OCI-LY1 (cell line): ENCODE data around the gene CALY.
A peak's percentile ranks its signal among the peaks of the same experiment; 100 is the strongest.

Experiments
- H2AFZ ChIP-seq: fragments of 200-600 bp; sonication (generic), shearing (Covaris generic); 2 replicates; pipeline ENCODE4 v1.6.0; 2014; ENCODE audit warnings: antibody characterized with exemption, mild to moderate bottlenecking, low read length
- H3F3A ChIP-seq: fragments of 200-600 bp; sonication (generic), shearing (Covaris generic); 2 replicates; pipeline ENCODE4 v1.6.0; 2014; ENCODE audit warnings: mild to moderate bottlenecking, antibody characterized with exemption, low read length, moderate library complexity; ENCODE audit not compliant: insufficient read depth
- H3K27ac ChIP-seq: fragments of 200-600 bp; sonication (generic); 2 replicates; pipeline ENCODE4 v1.5.1; 2014; ENCODE audit warnings: low read length, mixed run types, mild to moderate bottlenecking, low read depth; ENCODE audit not compliant: poor library complexity, severe bottlenecking
- H3K27me3 ChIP-seq: fragments of 200-600 bp; sonication (generic); 2 replicates; pipeline ENCODE4 v1.6.0; 2014; ENCODE audit warnings: antibody characterized with exemption, mild to moderate bottlenecking, low read length, moderate library complexity; ENCODE audit not compliant: insufficient read depth
- H3K36me3 ChIP-seq: fragments of 200-600 bp; sonication (generic); 2 replicates; pipeline ENCODE4 v1.6.1; 2014; ENCODE audit warnings: mild to moderate bottlenecking, antibody characterized with exemption, low read length, moderate library complexity, mixed read lengths; ENCODE audit not compliant: insufficient read depth
- H3K4me1 ChIP-seq: fragments of 200-600 bp; sonication (generic); 2 replicates; pipeline ENCODE4 v1.5.1; 2014; ENCODE audit warnings: mild to moderate bottlenecking, low read length, moderate library complexity; ENCODE audit not compliant: insufficient read depth, severe bottlenecking
- H3K4me2 ChIP-seq: fragments of 200-600 bp; sonication (generic), shearing (Covaris generic); 2 replicates; pipeline ENCODE4 v1.6.1; 2014; ENCODE audit warnings: low read length
- H3K4me3 ChIP-seq: fragments of 200-600 bp; sonication (generic); 2 replicates; pipeline ENCODE4 v1.5.1; 2014; ENCODE audit warnings: low read length, low read depth, mild to moderate bottlenecking, mixed read lengths; ENCODE audit not compliant: poor library complexity, severe bottlenecking
- H3K79me2 ChIP-seq: fragments of 200-600 bp; shearing (Covaris generic); 2 replicates; pipeline ENCODE4 v1.6.1; 2016; ENCODE audit warnings: mixed run types, low read length, mixed read lengths; ENCODE audit not compliant: insufficient read depth
- H3K9ac ChIP-seq: fragments of 200-600 bp; sonication (generic), shearing (Covaris generic); 2 replicates; pipeline ENCODE4 v1.6.1; 2014; ENCODE audit warnings: mild to moderate bottlenecking, low read length, mixed read lengths
- H3K9me2 ChIP-seq: fragments of 200-600 bp; sonication (generic), shearing (Covaris generic); 2 replicates; pipeline ENCODE4 v1.6.1; 2014; ENCODE audit warnings: low read depth, mild to moderate bottlenecking, low read length, mixed read lengths
- H3K9me3 ChIP-seq: fragments of 200-600 bp; shearing (Covaris generic); 2 replicates; pipeline ENCODE4 v1.6.1; 2014; ENCODE audit warnings: low read length, mixed read lengths
- H4K20me1 ChIP-seq: fragments of 200-600 bp; sonication (generic), shearing (Covaris generic); 2 replicates; pipeline ENCODE4 v1.6.0; 2016; ENCODE audit warnings: mild to moderate bottlenecking, low read length; ENCODE audit not compliant: insufficient read depth
- EZH2 ChIP-seq: fragments of 200-600 bp; sonication (generic), shearing (Covaris generic); IDR thresholded peaks from 2 replicates; pipeline ENCODE4 v1.8.0; 2017; ENCODE audit warnings: borderline replicate concordance, mixed run types, mild to moderate bottlenecking, antibody characterized with exemption, low read length, moderate library complexity, mixed read lengths
- TF ChIP-seq, protein P1 (sequence below): fragments of 200-600 bp; sonication (generic), shearing (Covaris generic); IDR thresholded peaks from 2 replicates; pipeline ENCODE4 v1.5.1; 2017; ENCODE audit warnings: mild to moderate bottlenecking, antibody characterized with exemption, low read length, moderate library complexity, mixed read lengths

Gene CALY

GRCh38 chr10:133315847-133316246, 20.8 kb downstream of the CALY start:
- Histone ChIP-seq H3K36me3 (peaks cover 20% of the 10 kb centered on the region), H3K27ac (no peak overlapping the region), H2AFZ (no peak overlapping the region), H3K9ac (no peak overlapping the region), H3K79me2 (no peaks in the 10 kb centered on the region), H4K20me1 (no peaks in the 10 kb centered on the region), H3K4me3 (no peak overlapping the region), H3K27me3 (no peaks in the 10 kb centered on the region), H3K4me2 (no peak overlapping the region), H3K4me1 (peaks cover 20% of the 10 kb centered on the region), H3F3A (no peaks in the 10 kb centered on the region), H3K9me3 (no peaks in the 10 kb centered on the region), H3K9me2 (no peaks in the 10 kb centered on the region)
- no peak for TF ChIP-seq EZH2
- TF ChIP-seq, protein P1, sequence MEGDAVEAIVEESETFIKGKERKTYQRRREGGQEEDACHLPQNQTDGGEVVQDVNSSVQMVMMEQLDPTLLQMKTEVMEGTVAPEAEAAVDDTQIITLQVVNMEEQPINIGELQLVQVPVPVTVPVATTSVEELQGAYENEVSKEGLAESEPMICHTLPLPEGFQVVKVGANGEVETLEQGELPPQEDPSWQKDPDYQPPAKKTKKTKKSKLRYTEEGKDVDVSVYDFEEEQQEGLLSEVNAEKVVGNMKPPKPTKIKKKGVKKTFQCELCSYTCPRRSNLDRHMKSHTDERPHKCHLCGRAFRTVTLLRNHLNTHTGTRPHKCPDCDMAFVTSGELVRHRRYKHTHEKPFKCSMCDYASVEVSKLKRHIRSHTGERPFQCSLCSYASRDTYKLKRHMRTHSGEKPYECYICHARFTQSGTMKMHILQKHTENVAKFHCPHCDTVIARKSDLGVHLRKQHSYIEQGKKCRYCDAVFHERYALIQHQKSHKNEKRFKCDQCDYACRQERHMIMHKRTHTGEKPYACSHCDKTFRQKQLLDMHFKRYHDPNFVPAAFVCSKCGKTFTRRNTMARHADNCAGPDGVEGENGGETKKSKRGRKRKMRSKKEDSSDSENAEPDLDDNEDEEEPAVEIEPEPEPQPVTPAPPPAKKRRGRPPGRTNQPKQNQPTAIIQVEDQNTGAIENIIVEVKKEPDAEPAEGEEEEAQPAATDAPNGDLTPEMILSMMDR, result no peak

DNA sequence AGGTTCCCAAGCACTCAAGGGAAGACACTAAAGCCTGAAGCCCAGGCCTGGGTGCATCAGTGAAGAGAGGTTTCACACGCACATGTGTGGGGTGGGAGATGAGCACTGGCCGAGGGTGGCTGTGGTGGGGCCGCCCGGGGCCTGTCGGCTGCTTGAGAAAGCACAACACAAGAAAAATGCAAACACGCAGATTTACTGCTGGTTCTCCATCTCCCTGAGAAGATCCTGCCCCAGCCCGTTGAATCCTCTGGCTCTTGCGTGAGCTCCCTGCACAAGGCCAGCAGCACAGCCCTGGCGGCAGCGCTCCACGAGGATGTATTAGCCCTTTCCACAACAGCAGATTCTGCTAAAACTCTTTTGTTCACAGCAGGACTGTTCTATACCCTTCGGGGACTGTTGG, 21.8 kb downstream of the CALY start:
- no peaks in the 10 kb centered on the region for H3K27me3 ChIP-seq
- H4K20me1 ChIP-seq, result no peaks in the 10 kb centered on the region
- H3K9me3 ChIP-seq, result no peaks in the 10 kb centered on the region
- no peak overlapping the region for H3K4me3 ChIP-seq
- peaks cover 20% of the 10 kb centered on the region for H3K4me1 ChIP-seq
- peak overlapping the region; percentile 46 for H3K27ac ChIP-seq
- no peaks in the 10 kb centered on the region for H3K79me2 ChIP-seq
- H3K9ac ChIP-seq, result no peak overlapping the region
- H3K36me3 ChIP-seq, result peaks cover 30% of the 10 kb centered on the region
- no peak overlapping the region for H2AFZ ChIP-seq
- no peaks in the 10 kb centered on the region for H3K9me2 ChIP-seq
- H3K4me2 ChIP-seq, result no peak overlapping the region
- H3F3A ChIP-seq, result no peaks in the 10 kb centered on the region
- no peak for TF ChIP-seq EZH2
- TF ChIP-seq, protein P1, result no peak

DNA sequence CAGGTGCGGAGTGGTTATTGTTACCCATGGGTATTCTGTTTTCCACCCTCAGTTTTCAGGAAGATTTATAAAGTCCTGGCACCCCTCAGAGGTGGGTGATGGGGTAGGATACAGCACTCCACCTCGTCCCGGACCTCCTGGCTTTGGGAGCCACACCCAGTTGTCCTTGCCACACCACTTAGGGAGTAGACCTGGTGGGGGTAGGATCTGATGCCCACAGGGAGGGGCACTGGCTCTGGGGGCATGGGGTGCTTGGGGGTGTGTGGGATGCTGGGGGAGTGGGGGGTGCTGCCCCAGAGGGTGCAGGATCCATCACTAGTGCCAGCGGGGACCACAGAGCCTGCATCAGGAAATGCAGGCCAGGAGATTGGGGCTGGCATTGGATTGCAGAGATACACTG, 23.5 kb downstream of the CALY start:
- H3K4me3 ChIP-seq, result no peak overlapping the region
- H3K36me3 ChIP-seq, result peaks cover 36% of the 10 kb centered on the region
- H3K4me2 ChIP-seq, result no peak overlapping the region
- H3K27me3 ChIP-seq, result no peaks in the 10 kb centered on the region
- no peak overlapping the region for H2AFZ ChIP-seq
- H3K9me3 ChIP-seq, result no peaks in the 10 kb centered on the region
- H3K9me2 ChIP-seq, result no peaks in the 10 kb centered on the region
- TF ChIP-seq EZH2, result no peak
- TF ChIP-seq, protein P1, result no peak
- peaks cover 14% of the 10 kb centered on the region for H3K4me1 ChIP-seq
- no peaks in the 10 kb centered on the region for H3F3A ChIP-seq
- no peaks in the 10 kb centered on the region for H3K79me2 ChIP-seq
- no peak overlapping the region for H3K27ac ChIP-seq
- no peak overlapping the region for H3K9ac ChIP-seq
- no peaks in the 10 kb centered on the region for H4K20me1 ChIP-seq
